Adrenal gland (tissue), 5 donors: ENCODE results near the gene COPG2.

Experiments
- POLR2A ChIP-seq, 2 donors: fragments of 450-650 bp; IDR thresholded peaks; one replicate each; pipeline ENCODE4 v1.6.1; 2017; ENCODE audit warnings: antibody characterized with exemption in 2 of 2, mild to moderate bottlenecking in 2 of 2, moderate library complexity in 1 of 2
- TF ChIP-seq, protein P1 (sequence below), 6 experiments: fragments of 450-650 bp in 4 of 6; fragments of 200-600 bp in 2 of 6; sonication (generic) in 1 of 6; IDR thresholded peaks; 1 replicate in 5 of 6; 2 replicates in 1 of 6; pipeline versions ENCODE4 v1.5.1 to v1.8.0; 2016 to 2021; ENCODE audit warnings: antibody characterized with exemption in 6 of 6, mild to moderate bottlenecking in 2 of 6, moderate library complexity in 1 of 6
- donor health status: DM: no; HTN: no; CAD: no.

DNA sequence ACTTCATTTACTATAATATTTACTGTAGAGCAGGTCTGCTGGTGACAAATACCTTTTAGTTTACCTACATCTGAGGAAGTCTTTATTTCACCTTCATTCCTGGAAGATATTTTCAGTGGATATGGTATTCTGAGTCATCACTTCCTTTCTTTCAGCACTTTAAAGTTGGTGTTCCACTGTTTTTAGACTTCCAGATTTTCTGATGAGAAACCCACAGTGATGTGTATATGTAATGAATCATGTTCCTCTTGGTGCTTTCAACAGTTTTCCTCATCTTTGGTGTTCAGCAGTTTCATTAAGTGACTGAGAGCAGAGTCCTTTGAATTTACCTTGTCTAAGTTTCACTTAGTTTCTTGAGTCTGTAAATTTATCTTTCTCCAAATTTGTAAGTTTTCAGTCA is 36.4 kb downstream of the COPG2 start:
- TF ChIP-seq, protein P1, sequence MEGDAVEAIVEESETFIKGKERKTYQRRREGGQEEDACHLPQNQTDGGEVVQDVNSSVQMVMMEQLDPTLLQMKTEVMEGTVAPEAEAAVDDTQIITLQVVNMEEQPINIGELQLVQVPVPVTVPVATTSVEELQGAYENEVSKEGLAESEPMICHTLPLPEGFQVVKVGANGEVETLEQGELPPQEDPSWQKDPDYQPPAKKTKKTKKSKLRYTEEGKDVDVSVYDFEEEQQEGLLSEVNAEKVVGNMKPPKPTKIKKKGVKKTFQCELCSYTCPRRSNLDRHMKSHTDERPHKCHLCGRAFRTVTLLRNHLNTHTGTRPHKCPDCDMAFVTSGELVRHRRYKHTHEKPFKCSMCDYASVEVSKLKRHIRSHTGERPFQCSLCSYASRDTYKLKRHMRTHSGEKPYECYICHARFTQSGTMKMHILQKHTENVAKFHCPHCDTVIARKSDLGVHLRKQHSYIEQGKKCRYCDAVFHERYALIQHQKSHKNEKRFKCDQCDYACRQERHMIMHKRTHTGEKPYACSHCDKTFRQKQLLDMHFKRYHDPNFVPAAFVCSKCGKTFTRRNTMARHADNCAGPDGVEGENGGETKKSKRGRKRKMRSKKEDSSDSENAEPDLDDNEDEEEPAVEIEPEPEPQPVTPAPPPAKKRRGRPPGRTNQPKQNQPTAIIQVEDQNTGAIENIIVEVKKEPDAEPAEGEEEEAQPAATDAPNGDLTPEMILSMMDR (IDR thresholded peaks at IDR 0.05), result no peak
- no peak for TF ChIP-seq POLR2A (IDR thresholded peaks at IDR 0.05)
